ENCODE data around the gene CCDC50.

CCDC50 gene

DNA sequence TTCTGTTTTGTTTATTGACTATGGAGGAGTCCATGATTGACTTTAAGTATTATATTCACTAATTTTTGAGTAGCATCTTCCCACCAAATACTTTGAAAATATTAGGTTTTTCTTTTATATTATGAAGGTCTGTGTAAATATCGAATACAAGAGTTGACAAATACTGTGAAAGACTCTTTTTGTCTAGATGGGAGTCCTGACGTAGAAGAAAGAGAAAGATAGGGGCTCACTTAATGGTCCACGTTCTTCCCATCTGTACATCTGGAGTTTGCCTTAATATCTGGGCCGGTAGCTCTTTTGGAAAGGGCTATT, 8.9 kb downstream of the CCDC50 start:
- no peak overlapping the region for H3K27ac ChIP-seq
- TF ChIP-seq ZFX (IDR thresholded peaks at IDR 0.05; ENCODE audit: borderline replicate concordance): no peak
- no peak for TF ChIP-seq CTCF (IDR thresholded peaks at IDR 0.05)

DNA sequence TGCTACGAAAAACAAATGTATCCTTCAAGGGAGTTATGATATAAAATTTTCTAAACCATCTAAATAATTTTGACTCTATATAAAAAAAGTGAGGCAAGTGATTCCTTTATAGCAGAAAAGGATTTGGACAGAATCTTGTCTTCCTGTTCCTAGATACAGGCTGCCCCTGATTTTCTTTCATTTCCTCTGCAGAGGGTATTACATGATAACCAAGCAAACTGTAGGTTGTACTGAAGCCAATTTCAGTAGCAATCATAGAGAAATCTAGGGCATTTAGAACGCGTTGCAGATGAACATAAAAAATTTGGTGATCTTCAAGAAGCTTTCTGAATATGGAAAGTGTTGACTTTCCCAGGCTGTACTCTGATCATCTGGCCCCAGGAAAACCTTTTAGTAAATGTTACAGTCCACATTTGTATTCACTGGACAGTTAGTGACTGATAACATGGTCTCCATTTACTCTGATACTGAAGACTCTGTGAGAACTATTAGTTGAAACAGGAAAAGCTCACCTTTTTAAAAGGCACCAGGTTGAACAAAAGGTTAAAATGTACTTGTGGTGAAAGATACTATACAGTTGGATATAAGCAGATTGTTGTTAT, 10.2 kb downstream of the CCDC50 start:
- H3K27ac ChIP-seq: no peak overlapping the region
- no peak for TF ChIP-seq ZFX (IDR thresholded peaks at IDR 0.05; ENCODE audit: borderline replicate concordance)
- TF ChIP-seq CTCF (IDR thresholded peaks at IDR 0.05): no peak

- no peak for TF ChIP-seq ZFX (IDR thresholded peaks at IDR 0.05; ENCODE audit: borderline replicate concordance)
- no peak for TF ChIP-seq CTCF (IDR thresholded peaks at IDR 0.05)
- no peak overlapping the region for H3K27ac ChIP-seq
Measured at GRCh38 chr3:191340351-191340750, 11.2 kb downstream of the CCDC50 start.

DNA sequence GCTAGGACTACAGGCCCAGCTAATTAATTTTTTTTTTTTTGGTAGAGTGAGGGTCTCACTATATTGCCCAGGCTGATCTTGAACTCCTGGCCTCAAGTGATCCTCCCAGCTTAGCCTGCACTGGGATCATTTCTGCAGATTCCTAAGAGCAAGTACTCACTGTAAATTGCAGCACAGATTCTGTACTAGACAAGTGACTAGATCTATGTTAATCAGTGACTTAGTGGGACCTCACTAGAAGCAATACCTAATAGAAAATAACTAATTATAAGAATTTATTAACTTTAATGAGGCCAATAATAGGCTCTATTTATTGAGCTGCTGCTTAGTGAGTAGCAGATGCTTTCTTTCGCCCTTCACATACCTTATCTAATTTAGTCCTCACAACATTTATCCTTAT, 11.8 kb downstream of the CCDC50 start:
- no peak overlapping the region for H3K27ac ChIP-seq
- no peak for TF ChIP-seq ZFX (IDR thresholded peaks at IDR 0.05; ENCODE audit: borderline replicate concordance)
- TF ChIP-seq CTCF (IDR thresholded peaks at IDR 0.05): no peak

DNA sequence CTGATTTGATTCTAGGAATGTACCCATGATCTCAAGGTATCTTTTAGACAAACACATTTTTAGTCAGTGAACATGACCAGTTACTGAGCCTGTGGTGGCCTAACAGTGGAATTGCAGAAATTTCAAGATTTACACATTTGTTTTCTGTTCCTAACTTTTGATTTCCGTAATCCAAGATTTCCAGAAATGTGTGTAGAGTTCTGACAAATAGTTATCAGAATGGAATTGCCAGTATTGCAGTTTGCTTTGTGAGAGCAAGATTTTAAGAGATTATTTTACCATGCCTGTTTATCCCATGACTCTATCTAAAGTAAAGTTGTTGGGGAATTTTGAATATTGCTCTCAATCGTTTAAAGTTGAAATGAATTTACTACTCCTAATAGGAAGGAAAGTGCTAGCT, 12.8 kb downstream of the CCDC50 start:
- no peak overlapping the region for H3K27ac ChIP-seq
- no peak for TF ChIP-seq CTCF (IDR thresholded peaks at IDR 0.05)
- no peak for TF ChIP-seq ZFX (IDR thresholded peaks at IDR 0.05; ENCODE audit: borderline replicate concordance)

- H3K27ac ChIP-seq: no peak overlapping the region
Measured at GRCh38 chr3:191342411-191342810, 13.2 kb downstream of the CCDC50 start.

DNA sequence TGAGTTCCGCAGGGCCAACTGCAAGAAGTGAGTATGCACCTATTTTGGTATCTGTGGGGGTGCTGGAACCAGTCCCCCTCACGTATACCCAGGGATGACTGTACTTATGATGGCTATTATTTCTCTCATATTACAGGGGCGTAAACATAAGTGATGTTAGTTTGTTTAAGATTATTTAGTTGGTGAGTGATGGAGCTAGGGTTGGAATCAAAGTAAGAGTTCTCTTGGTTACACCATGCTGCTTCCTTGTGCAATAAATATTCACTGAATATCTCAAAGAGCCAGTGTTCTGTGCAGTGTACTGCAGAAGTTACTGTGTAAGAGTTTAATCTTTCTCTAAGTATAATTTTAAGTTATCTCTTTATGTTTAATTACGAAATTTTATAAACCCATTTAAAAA, 13.9 kb downstream of the CCDC50 start:
- no peak overlapping the region for H3K27ac ChIP-seq

More at GRCh38 chr3:191342411-191342810, 13.2 kb downstream of the CCDC50 start:
- no peak for TF ChIP-seq CTCF (IDR thresholded peaks at IDR 0.05)
- no peak for TF ChIP-seq ZFX (IDR thresholded peaks at IDR 0.05; ENCODE audit: borderline replicate concordance)

More for the DNA sequence above, 13.9 kb downstream of the CCDC50 start:
- TF ChIP-seq CTCF (IDR thresholded peaks at IDR 0.05) (no peak), ZFX (IDR thresholded peaks at IDR 0.05; ENCODE audit: borderline replicate concordance) (no peak)
